OCI-LY1 (cell line): Measurements from ENCODE around the gene SYNE2.

Experiments used
- CTCF ChIP-seq: fragments of 200-600 bp; sonication (generic), shearing (Covaris generic); IDR thresholded peaks from 2 replicates; pipeline ENCODE4 v1.5.1; 2017; ENCODE audit warnings: mild to moderate bottlenecking, antibody characterized with exemption, low read length, moderate library complexity, mixed read lengths
- EZH2 ChIP-seq: fragments of 200-600 bp; sonication (generic), shearing (Covaris generic); IDR thresholded peaks from 2 replicates; pipeline ENCODE4 v1.8.0; 2017; ENCODE audit warnings: borderline replicate concordance, mixed run types, mild to moderate bottlenecking, antibody characterized with exemption, low read length, moderate library complexity, mixed read lengths

GRCh38 chr14:64158608-64159007, 305.8 kb downstream of the SYNE2 start:
- TF ChIP-seq CTCF (no peak), EZH2 (no peak)
